Measurements from ENCODE around the gene FBLN5.

- TF ChIP-seq POLR2A (IDR thresholded peaks at IDR 0.05) (no peak), CTCF (IDR thresholded peaks at IDR 0.05 in 4 of 5, conservative IDR thresholded peaks at IDR 0.05 in 1 of 5) (no peak)
Observed at GRCh38 chr14:91830777-91831176, 116.7 kb downstream of the FBLN5 start.
